ENCODE measurements around the gene CDH16. TPM values are rescaled to one million over a fixed set of nuclear protein-coding genes. Genes with fewer than 3 reads are reported as not detected.
A peak's percentile ranks its signal among the peaks of the same experiment; 100 is the strongest.

CDH16 gene
- total and polyA plus RNA-seq, 2 of the 13 experiments (the other 11 are each of a cell fraction or from before 2014, with no cell fraction given), result 2.7 to 3.9 TPM

- TF ChIP-seq ELF4 (CRISPR knock-in tag; IDR thresholded peaks at IDR 0.05; ENCODE audit: borderline replicate concordance), result no peak
- 0 out of 2 replicates have a peak, but pooled peaks have one; percentile 30 for TF ChIP-seq KDM3A (CRISPR knock-in tag; IDR thresholded peaks at IDR 0.05; ENCODE audit: low read depth)
- no peak for TF ChIP-seq CREB3 (CRISPR knock-in tag; IDR thresholded peaks at IDR 0.05)
- no peak; the same call in 1 of the 2 replicates for TF ChIP-seq SSRP1 (CRISPR knock-in tag; IDR thresholded peaks at IDR 0.05)
- peak; percentile 69 for TF ChIP-seq ZNF777 (CRISPR knock-in tag; IDR thresholded peaks at IDR 0.05)
- peak; percentile 63 for TF ChIP-seq KAT8 (CRISPR knock-in tag; IDR thresholded peaks at IDR 0.05)
- no peak for TF ChIP-seq YEATS2 (CRISPR knock-in tag; IDR thresholded peaks at IDR 0.05; ENCODE audit: borderline replicate concordance)
- peak; percentile 92; the same call in 1 of the 2 replicates for TF ChIP-seq FOXJ3 (CRISPR knock-in tag; IDR thresholded peaks at IDR 0.05; ENCODE audit: borderline replicate concordance)
- TF ChIP-seq HCFC1 (IDR thresholded peaks at IDR 0.05; ENCODE audit: low read depth, low read length), result no peak
- TF ChIP-seq NFAT5 (CRISPR knock-in tag; IDR thresholded peaks at IDR 0.05), result 0 out of 2 replicates have a peak, but pooled peaks have one; percentile 49
- TF ChIP-seq ZNF546 (CRISPR knock-in tag; conservative IDR thresholded peaks at IDR 0.05), result peak; percentile 39; the same call in 1 of the 2 replicates
- no peak; the same call in 1 of the 2 replicates for TF ChIP-seq ZNF33B (CRISPR knock-in tag; IDR thresholded peaks at IDR 0.05)
- TF ChIP-seq KAT7 (CRISPR knock-in tag; IDR thresholded peaks at IDR 0.05; ENCODE audit: borderline replicate concordance), result no peak
- no peak for TF ChIP-seq ZNF20 (CRISPR knock-in tag; IDR thresholded peaks at IDR 0.05)
- TF ChIP-seq, protein P1, sequence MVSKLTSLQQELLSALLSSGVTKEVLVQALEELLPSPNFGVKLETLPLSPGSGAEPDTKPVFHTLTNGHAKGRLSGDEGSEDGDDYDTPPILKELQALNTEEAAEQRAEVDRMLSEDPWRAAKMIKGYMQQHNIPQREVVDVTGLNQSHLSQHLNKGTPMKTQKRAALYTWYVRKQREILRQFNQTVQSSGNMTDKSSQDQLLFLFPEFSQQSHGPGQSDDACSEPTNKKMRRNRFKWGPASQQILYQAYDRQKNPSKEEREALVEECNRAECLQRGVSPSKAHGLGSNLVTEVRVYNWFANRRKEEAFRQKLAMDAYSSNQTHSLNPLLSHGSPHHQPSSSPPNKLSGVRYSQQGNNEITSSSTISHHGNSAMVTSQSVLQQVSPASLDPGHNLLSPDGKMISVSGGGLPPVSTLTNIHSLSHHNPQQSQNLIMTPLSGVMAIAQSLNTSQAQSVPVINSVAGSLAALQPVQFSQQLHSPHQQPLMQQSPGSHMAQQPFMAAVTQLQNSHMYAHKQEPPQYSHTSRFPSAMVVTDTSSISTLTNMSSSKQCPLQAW (CRISPR knock-in tag; IDR thresholded peaks at IDR 0.05), result peak; percentile 29; the same call in 1 of the 2 replicates
- no peak for TF ChIP-seq PAWR (CRISPR knock-in tag; IDR thresholded peaks at IDR 0.05; ENCODE audit: borderline replicate concordance)
- no peak for TF ChIP-seq ATF7 (IDR thresholded peaks at IDR 0.05)
- TF ChIP-seq ATF7 (CRISPR knock-in tag; IDR thresholded peaks at IDR 0.05), result no peak
- TF ChIP-seq HHEX (CRISPR knock-in tag; IDR thresholded peaks at IDR 0.05), result peak; percentile 59; the same call in 1 of the 2 replicates
- no peak for TF ChIP-seq CREBL2 (CRISPR knock-in tag; IDR thresholded peaks at IDR 0.05; ENCODE audit: borderline replicate concordance)
- TF ChIP-seq ARNTL (CRISPR knock-in tag; IDR thresholded peaks at IDR 0.05), result no peak
- no peak for TF ChIP-seq CREB1 (IDR thresholded peaks at IDR 0.05)
- TF ChIP-seq CREB1 (CRISPR knock-in tag; IDR thresholded peaks at IDR 0.05), result no peak
Measured at GRCh38 chr16:66905633-66906539, 12.8 kb downstream of the CDH16 start (continued).

Data from HepG2 (cell line).